ENCODE measurements around the gene QRICH1.

QRICH1 gene

DNA sequence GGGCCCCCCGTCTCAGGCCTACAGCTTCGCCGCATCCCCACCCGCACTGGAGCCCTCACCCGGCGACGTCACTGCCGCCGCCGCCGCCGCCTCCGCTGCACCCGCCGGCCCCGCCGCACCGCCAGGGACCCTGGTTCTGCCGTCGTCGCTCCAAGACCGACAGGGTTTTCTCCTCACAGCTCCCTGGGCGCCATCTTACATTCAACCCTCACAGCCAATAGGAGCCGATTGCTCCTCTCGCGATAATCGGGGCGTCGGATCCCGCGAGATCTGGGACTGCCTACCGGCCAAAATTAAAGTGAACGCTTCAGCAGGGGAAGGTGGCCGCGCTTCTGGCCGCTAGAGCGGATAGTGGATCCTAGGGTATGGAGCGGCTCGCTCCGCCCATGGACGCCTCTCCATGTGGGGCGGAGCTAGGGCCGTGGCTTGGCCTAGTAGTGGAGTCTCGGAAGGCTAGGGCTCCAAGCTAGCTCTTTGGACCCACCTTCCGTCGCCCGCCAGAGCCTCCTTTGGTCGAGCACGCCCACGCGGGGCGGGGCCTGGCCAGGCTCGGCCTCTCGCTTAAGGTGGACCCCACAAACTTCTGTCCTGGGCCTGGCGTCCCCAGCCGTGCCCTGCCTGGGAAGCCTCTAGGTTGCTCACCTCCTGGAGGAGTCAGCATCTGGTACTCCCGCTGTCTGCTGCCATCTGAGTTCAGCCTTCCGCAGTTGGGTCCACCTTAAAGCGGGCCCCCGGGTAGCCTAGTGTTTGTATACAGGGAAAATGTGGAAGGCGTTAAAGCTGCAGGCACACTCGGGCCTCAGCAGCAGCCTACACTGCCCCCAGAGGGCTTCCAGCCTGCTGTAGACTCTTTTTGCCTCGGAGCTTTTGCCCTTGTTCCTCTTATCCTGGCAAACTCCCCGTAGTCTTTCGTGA is at the start of gene QRICH1:
QRICH1 (minus strand) TSS at position 219 of the 915 bp plus-strand sequence. CDS start 17,054 bp downstream, outside the sequence.
- ChIA-PET POLR2A (interaction anchor here (0.6 to 4.0 kb wide), 21 partner anchors 10 to 572 kb away, joined by 3 to 49 read pairs (median 6); partner anchors contain the start of genes DAG1, DALRD3, IMPDH2 and LAMB2), CTCF (interaction anchor here (0.6 to 1.4 kb wide), 6 partner anchors 10 to 86 kb away, joined by 3 to 7 read pairs (median 4); partner anchors contain the start of genes DALRD3, NDUFAF3 and QARS1)
- peak; percentile 94 for DNase-seq (ENCODE audit: extremely low spot score)
- peak; percentile 48 for TF ChIP-seq ELF4 (IDR thresholded peaks at IDR 0.05)
- TF ChIP-seq SP1 (IDR thresholded peaks at IDR 0.05) = peak; percentile 94
- peak; percentile 94 for TF ChIP-seq HDGF (IDR thresholded peaks at IDR 0.05; ENCODE audit: borderline replicate concordance)
- no peak for TF ChIP-seq BHLHE40 (IDR thresholded peaks at IDR 0.05; ENCODE audit: borderline replicate concordance)
- TF ChIP-seq FOXM1 (IDR thresholded peaks at IDR 0.05; ENCODE audit: borderline replicate concordance) = peak; percentile 96
- TF ChIP-seq TARDBP (IDR thresholded peaks at IDR 0.05) = no peak

DNA sequence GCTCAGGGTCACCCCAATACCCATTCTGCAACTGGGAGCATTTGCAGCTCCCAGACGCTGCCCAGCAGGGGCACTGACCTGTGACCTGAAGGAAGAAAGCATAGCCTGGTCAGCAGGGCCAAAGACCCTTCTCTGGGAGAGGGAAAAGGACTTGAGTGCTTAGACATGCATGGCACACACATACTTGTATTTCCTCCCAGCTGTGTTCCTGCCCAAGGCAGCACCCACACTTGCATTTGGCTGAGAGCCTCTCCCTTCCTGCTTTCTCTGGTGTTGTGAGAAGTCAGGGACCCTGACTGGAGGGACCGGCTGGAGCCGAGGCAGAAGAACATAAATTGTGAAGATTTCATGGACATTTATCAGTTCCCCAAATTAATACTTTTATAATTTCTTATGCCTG is 46.2 kb upstream of the QRICH1 start:
- no peak for TF ChIP-seq L3MBTL2 (conservative IDR thresholded peaks at IDR 0.05)
- TF ChIP-seq ZNF384 (IDR thresholded peaks at IDR 0.05) = no peak
- no peak for TF ChIP-seq NFRKB (IDR thresholded peaks at IDR 0.05)
- TF ChIP-seq LEF1 (IDR thresholded peaks at IDR 0.05; ENCODE audit: borderline replicate concordance) = no peak
- TF ChIP-seq HDGF (IDR thresholded peaks at IDR 0.05; ENCODE audit: borderline replicate concordance) = no peak
- no peak for TF ChIP-seq FOXK2 (IDR thresholded peaks at IDR 0.05)
- no peak for TF ChIP-seq SUZ12 (IDR thresholded peaks at IDR 0.05)
- no peak for TF ChIP-seq ARNT (IDR thresholded peaks at IDR 0.05)
- TF ChIP-seq ELF4 (IDR thresholded peaks at IDR 0.05) = no peak
- TF ChIP-seq SP1 (IDR thresholded peaks at IDR 0.05) = no peak
- TF ChIP-seq CTBP1 (IDR thresholded peaks at IDR 0.05; ENCODE audit: borderline replicate concordance) = no peak
- no peak for TF ChIP-seq FOXA1 (IDR thresholded peaks at IDR 0.05)
- TF ChIP-seq, protein P1, sequence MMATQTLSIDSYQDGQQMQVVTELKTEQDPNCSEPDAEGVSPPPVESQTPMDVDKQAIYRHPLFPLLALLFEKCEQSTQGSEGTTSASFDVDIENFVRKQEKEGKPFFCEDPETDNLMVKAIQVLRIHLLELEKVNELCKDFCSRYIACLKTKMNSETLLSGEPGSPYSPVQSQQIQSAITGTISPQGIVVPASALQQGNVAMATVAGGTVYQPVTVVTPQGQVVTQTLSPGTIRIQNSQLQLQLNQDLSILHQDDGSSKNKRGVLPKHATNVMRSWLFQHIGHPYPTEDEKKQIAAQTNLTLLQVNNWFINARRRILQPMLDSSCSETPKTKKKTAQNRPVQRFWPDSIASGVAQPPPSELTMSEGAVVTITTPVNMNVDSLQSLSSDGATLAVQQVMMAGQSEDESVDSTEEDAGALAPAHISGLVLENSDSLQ (IDR thresholded peaks at IDR 0.05) = no peak
- TF ChIP-seq FOXM1 (IDR thresholded peaks at IDR 0.05; ENCODE audit: borderline replicate concordance) = no peak
- no peak for TF ChIP-seq TARDBP (IDR thresholded peaks at IDR 0.05)
- no peak for TF ChIP-seq BHLHE40 (IDR thresholded peaks at IDR 0.05; ENCODE audit: borderline replicate concordance)
- no peak for DNase-seq (ENCODE audit: extremely low spot score)
- POLR2A ChIA-PET = no interaction called here
- CTCF ChIA-PET = no interaction called here

DNA sequence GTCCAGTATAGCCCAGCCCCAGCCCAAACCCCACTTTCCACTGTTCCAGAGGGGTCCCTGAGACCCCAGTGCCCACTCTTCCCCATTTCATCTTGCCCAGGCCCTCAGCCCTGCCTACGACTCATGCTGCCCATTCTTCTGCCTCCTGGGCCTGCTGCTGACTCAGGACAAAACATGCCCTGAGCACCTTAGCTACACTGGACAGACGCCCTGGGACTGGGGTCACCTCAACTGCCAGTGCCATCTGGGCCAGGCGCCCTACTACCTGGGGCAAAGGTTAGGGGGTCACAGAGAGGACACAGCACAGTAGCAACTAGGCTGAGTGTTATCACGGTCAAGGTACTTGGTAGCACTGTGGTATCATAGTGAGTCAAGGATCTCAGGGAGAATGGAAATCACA is 41.6 kb upstream of the QRICH1 start:
- no peak for DNase-seq (ENCODE audit: extremely low spot score)
- POLR2A ChIA-PET = interaction anchor here (0.6 to 1.0 kb wide), 2 partner anchors 15 to 128 kb away, joined by 3 to 4 read pairs; partner anchors contain the start of genes USP19 and WDR6
- CTCF ChIA-PET = no interaction called here
- TF ChIP-seq, protein P1 (IDR thresholded peaks at IDR 0.05) = no peak
- TF ChIP-seq L3MBTL2 (conservative IDR thresholded peaks at IDR 0.05) (no peak), ELF4 (IDR thresholded peaks at IDR 0.05) (no peak), SUZ12 (IDR thresholded peaks at IDR 0.05) (no peak), NFRKB (IDR thresholded peaks at IDR 0.05) (no peak), CTBP1 (IDR thresholded peaks at IDR 0.05; ENCODE audit: borderline replicate concordance) (no peak), SP1 (IDR thresholded peaks at IDR 0.05) (no peak), ZNF384 (IDR thresholded peaks at IDR 0.05) (no peak)

DNA sequence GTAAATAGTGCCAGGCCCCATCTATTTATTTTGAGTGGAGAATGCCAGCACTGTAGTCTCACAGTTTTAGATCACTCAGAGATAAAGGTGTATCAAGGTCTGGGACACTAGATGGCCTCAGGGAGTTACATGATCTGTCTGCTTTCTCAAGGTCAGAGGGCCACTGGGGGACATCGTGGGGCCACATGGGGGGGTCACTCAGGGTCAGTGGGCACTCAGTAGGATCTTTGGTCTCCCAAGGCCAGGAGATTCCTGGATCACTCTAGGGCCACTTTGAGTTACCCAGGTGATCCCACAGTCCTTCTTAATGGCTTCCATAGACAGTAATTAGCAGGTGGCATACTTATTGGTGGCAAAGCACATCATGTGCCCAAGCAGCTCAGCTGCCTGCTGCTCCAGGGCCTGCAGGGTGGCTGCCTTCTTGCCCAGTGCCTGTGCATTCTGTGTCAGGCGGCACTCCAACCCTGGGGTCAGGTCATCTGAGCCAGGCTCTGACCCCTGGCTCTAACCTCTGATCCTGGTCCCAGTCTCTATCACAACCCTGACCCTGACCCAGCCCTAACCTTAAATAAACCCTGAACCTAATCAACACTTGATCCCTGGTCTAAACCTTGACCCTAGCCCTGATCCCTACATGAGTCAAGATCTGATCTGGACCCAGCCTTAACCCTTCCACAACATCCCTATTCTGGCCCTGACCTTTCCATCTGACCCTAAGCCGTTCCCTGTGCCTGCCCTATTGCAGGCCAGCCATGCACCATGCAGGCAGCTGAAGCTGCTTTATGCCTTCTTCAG is 40.8 kb upstream of the QRICH1 start:
- ChIA-PET POLR2A (interaction anchor here (1.6 to 5.2 kb wide), 2 partner anchors 14 to 113 kb away, joined by 4 to 66 read pairs; partner anchors contain the start of genes NDUFAF3 and USP19), CTCF (no interaction called here)
- no peak for DNase-seq (ENCODE audit: extremely low spot score)
- TF ChIP-seq ELF4 (IDR thresholded peaks at IDR 0.05) (no peak), SUZ12 (IDR thresholded peaks at IDR 0.05) (no peak), FOXK2 (IDR thresholded peaks at IDR 0.05) (no peak), SP1 (IDR thresholded peaks at IDR 0.05) (no peak), BHLHE40 (IDR thresholded peaks at IDR 0.05; ENCODE audit: borderline replicate concordance) (no peak), HDGF (IDR thresholded peaks at IDR 0.05; ENCODE audit: borderline replicate concordance) (no peak), NFRKB (IDR thresholded peaks at IDR 0.05) (no peak), CTBP1 (IDR thresholded peaks at IDR 0.05; ENCODE audit: borderline replicate concordance) (no peak), FOXM1 (IDR thresholded peaks at IDR 0.05; ENCODE audit: borderline replicate concordance) (no peak), TARDBP (IDR thresholded peaks at IDR 0.05) (no peak), ZNF384 (IDR thresholded peaks at IDR 0.05) (no peak), FOXA1 (IDR thresholded peaks at IDR 0.05) (no peak), LEF1 (IDR thresholded peaks at IDR 0.05; ENCODE audit: borderline replicate concordance) (no peak), L3MBTL2 (conservative IDR thresholded peaks at IDR 0.05) (no peak)
- TF ChIP-seq, protein P1 (IDR thresholded peaks at IDR 0.05) = no peak
